HepG2 (cell line): ENCODE measurements around the gene ADGRG1. TPM values are rescaled to one million over a fixed set of nuclear protein-coding genes. Genes with fewer than 3 reads are reported as not detected.

ENCODE experiments used
- ATAC-seq: fragments of 200-7000 bp; cut with Tn5 transposase; 3 replicates; pipeline ENCODE4 v1.9.1; 2020; ENCODE audit warnings: mild to moderate bottlenecking, moderate library complexity
- BruUV-seq: library from RNA; stranded (reverse); fragments of 400-500 nt; replicated peaks from 2 replicates; lab custom pipeline; 2021; lab: Mats Ljungman, UMichigan
- CTCF ChIA-PET: fragments of 300-600 bp; formaldehyde crosslinking; extraction: SDS; loops from one replicate; lab custom pipeline; 2021; ENCODE audit warnings: low total read pairs, inconsistent platforms, low intra/inter-chr PET ratio; lab: Yijun Ruan, JAX
- POLR2A ChIA-PET: fragments of 350-600 bp; sonication (Branson Sonifier 250); formaldehyde crosslinking; loops from one replicate; lab custom pipeline; 2020; ENCODE audit warnings: antibody characterized with exemption, inconsistent platforms; lab: Yijun Ruan, JAX
- DNase-seq: peaks from one replicate; pipeline ENCODE4 v3.0.0-alpha.2; 2015; ENCODE audit warnings: low spot score
- FAIRE-seq: peaks from 3 replicates; lab custom pipeline; 2011; peaks lifted over from hg19 to GRCh38; lab: Jason Lieb, UNC
- H2AFZ ChIP-seq: one replicate; pipeline ENCODE4 v1.6.1; 2011; ENCODE audit warnings: low read length, inconsistent platforms
- H3K27ac ChIP-seq: fragments of 300-600 bp; 3 replicates; pipeline ENCODE4 v1.8.0; 2011; ENCODE audit warnings: mixed run types, mild to moderate bottlenecking, mixed read lengths, low read length, inconsistent platforms; ENCODE audit not compliant: insufficient read depth; ENCODE audit errors: extremely low read length
- H3K27me3 ChIP-seq, 2 experiments: fragments of 200-600 bp in 1 of 2; 2 replicates in 1 of 2; 3 replicates in 1 of 2; pipeline versions ENCODE4 v1.6.0 to v1.8.0; 2011; ENCODE audit warnings: low read length in 2 of 2, mild to moderate bottlenecking in 2 of 2, moderate library complexity in 2 of 2, inconsistent platforms in 1 of 2; ENCODE audit not compliant: insufficient read depth in 2 of 2, control insufficient read depth in 1 of 2
- H3K36me3 ChIP-seq, 2 experiments: fragments of 200-600 bp in 1 of 2; replicated peaks in 1 of 2; 2 replicates in 1 of 2; 3 replicates in 1 of 2; pipeline versions ENCODE4 v1.5.1 to v1.8.0; 2011; ENCODE audit warnings: low read length in 2 of 2, inconsistent platforms in 1 of 2; ENCODE audit not compliant: insufficient read depth in 2 of 2, control insufficient read depth in 1 of 2
- H3K4me1 ChIP-seq: 2 replicates; pipeline ENCODE4 v1.5.1; 2012; ENCODE audit warnings: low read length, inconsistent platforms; ENCODE audit not compliant: insufficient read depth
- H3K4me2 ChIP-seq: 2 replicates; pipeline ENCODE4 v1.6.0; 2011; ENCODE audit warnings: low read depth, low read length, inconsistent platforms
- H3K4me3 ChIP-seq, 3 experiments: fragments of 200-600 bp in 1 of 3; sonication (generic), shearing (Covaris generic) in 1 of 3; replicated peaks in 1 of 3; 2 replicates each; pipeline ENCODE4 v1.5.1; 2011 to 2016; ENCODE audit warnings: low read length in 3 of 3, inconsistent platforms in 2 of 3, low read depth in 2 of 3, mild to moderate bottlenecking in 2 of 3, control low read depth in 1 of 3, mixed read lengths in 1 of 3; ENCODE audit not compliant: insufficient read depth in 1 of 3
- H3K79me2 ChIP-seq: one replicate; pipeline ENCODE4 v1.6.1; 2011; ENCODE audit warnings: low read length, inconsistent platforms; ENCODE audit not compliant: insufficient read depth
- H3K9ac ChIP-seq: 2 replicates; pipeline ENCODE4 v1.6.0; 2011; ENCODE audit warnings: mild to moderate bottlenecking, low read depth, low read length, inconsistent platforms; ENCODE audit not compliant: insufficient read depth
- H3K9me3 ChIP-seq: 2 replicates; pipeline ENCODE4 v1.5.1; 2012; ENCODE audit warnings: mild to moderate bottlenecking, low read length
- H4K20me1 ChIP-seq: 2 replicates; pipeline ENCODE4 v1.6.0; 2011; ENCODE audit warnings: inconsistent platforms, mild to moderate bottlenecking, low read length, moderate library complexity; ENCODE audit not compliant: insufficient read depth
- HNF4A ChIP-seq: sonication (generic); formaldehyde crosslinking; IDR thresholded peaks from 2 replicates; pipeline ENCODE4 v1.4.0; 2020; ENCODE audit warnings: missing genetic modification reagents
- PHF5A ChIP-seq: IDR thresholded peaks from one replicate; pipeline ENCODE4 v1.6.1; 2018; ENCODE audit warnings: low read depth, missing genetic modification reagents; ENCODE audit not compliant: unreplicated experiment
- TIGD3 ChIP-seq: sonication (generic); formaldehyde crosslinking; IDR thresholded peaks from 2 replicates; pipeline ENCODE4 v1.5.1; 2020; ENCODE audit warnings: mild to moderate bottlenecking, missing genetic modification reagents, borderline replicate concordance
- ZNF263 ChIP-seq: sonication (generic); formaldehyde crosslinking; IDR thresholded peaks from 2 replicates; pipeline ENCODE4 v1.4.0; 2020; ENCODE audit warnings: missing genetic modification reagents
- ZNF883 ChIP-seq: sonication (generic); formaldehyde crosslinking; IDR thresholded peaks from 2 replicates; pipeline ENCODE4 v1.5.1; 2020; ENCODE audit warnings: mild to moderate bottlenecking, missing genetic modification reagents; ENCODE audit errors: not compliant biosample characterization
- WGBS: methylation state at CpG from one replicate; pipeline ENCODE4 v1.1.6; 2017; ENCODE audit warnings: low lambda C conversion rate; 5-methylcytosine and 5-hydroxymethylcytosine counted together
- in situ Hi-C: cut with HindIII; loops from 2 replicates; pipeline ENCODE4 v1.10.0; 2017; ENCODE audit warnings: low pct_unique_long_range_greater_than_20kb; ENCODE audit not compliant: extremely low pct_ligation_motif_present
- intact Hi-C: fragments of 100-400 bp; cut with micrococcal nuclease; formaldehyde crosslinking; loops from one replicate; pipeline ENCODE4 v1.10.0; 2022; ENCODE audit not compliant: unreplicated experiment
- polyA plus RNA-seq, 8 experiments: library from polyadenylated mRNA; depleted of rRNA in 3 of 8; stranded (reverse) in 7 of 8; unstranded in 1 of 8; fragments of >200 nt; fragmentation: Illumina TruSeq in 4 of 8; extraction: Trizol in 4 of 8; gene quantifications; 2 replicates each; pipeline versions ENCODE4 v1.2.1 to v1.2.3, GENCODE V29; 2011 to 2016; ENCODE audit warnings: low read depth in 4 of 8, missing spikeins in 1 of 8, mixed read lengths in 1 of 8; ENCODE audit not compliant: insufficient read depth in 1 of 8
- total RNA-seq, 5 experiments: library from RNA; depleted of rRNA; stranded (reverse); fragments of >200 nt; fragmentation: Illumina TruSeq; extraction: Trizol; gene quantifications; 2 replicates each; pipeline ENCODE4 v1.2.3, GENCODE V29; 2016; ENCODE audit warnings: low read depth in 1 of 5

Gene ADGRG1
- total and polyA plus RNA-seq, 2 of the 13 experiments (the other 11 are each of a cell fraction or from before 2014, with no cell fraction given) = 2.7 to 5.9 TPM

- ChIA-PET CTCF (interaction anchor here (2.6 kb wide), 1 partner anchor 17 kb away, joined by 8 read pairs; no protein-coding TSS in a partner anchor), POLR2A (no interaction called here)
- ATAC-seq (no peak), FAIRE-seq (no peak), DNase-seq (no peak)
- H4K20me1 ChIP-seq = no peaks in the 10 kb centered on the region
- H2AFZ ChIP-seq = no peak overlapping the region
- H3K79me2 ChIP-seq = no peaks in the 10 kb centered on the region
- TF ChIP-seq ZNF263 (CRISPR knock-in tag) (peak; percentile 97), HNF4A (0 out of 2 replicates have a peak, but pooled peaks have one; percentile 10), ZNF883 (no peak), TIGD3 (CRISPR knock-in tag) (no peak), PHF5A (no peak)
- H3K4me1 ChIP-seq = peaks cover 72% of the 10 kb centered on the region
- no peaks in the 10 kb centered on the region for H3K9me3 ChIP-seq
- no peaks in the 10 kb centered on the region for H3K36me3 ChIP-seq
- intact Hi-C loops (no loop called here), in situ Hi-C loops (loop anchor here (5.0 kb wide), 1 partner anchor 52 kb away; no protein-coding TSS in a partner anchor)
- no peak overlapping the region for H3K9ac ChIP-seq
- WGBS = 70% methylated on average over 4 of the region's 4 CpGs
- H3K4me3 ChIP-seq = no peak overlapping the region
- no TSS peak for BruUV-seq
- no peak overlapping the region for H3K4me2 ChIP-seq
- H3K27me3 ChIP-seq = no peaks in the 10 kb centered on the region
- H3K27ac ChIP-seq = no peak overlapping the region
Observed at GRCh38 chr16:57665541-57665940, 37.1 kb downstream of the ADGRG1 start.
